PC-9 (cell line): Measurements from ENCODE around the gene IGSF6.

ENCODE experiments used
- EZH2 ChIP-seq: fragments of 200-600 bp; sonication (generic); IDR thresholded peaks from 2 replicates; pipeline ENCODE4 v1.8.0; 2017; ENCODE audit warnings: antibody characterized with exemption, low read depth
- TF ChIP-seq, protein P1 (sequence below): fragments of 200-600 bp; sonication (generic); conservative IDR thresholded peaks from 2 replicates; pipeline ENCODE4 v1.6.1; 2017; ENCODE audit warnings: mixed run types, antibody characterized with exemption, mild to moderate bottlenecking, moderate library complexity

DNA sequence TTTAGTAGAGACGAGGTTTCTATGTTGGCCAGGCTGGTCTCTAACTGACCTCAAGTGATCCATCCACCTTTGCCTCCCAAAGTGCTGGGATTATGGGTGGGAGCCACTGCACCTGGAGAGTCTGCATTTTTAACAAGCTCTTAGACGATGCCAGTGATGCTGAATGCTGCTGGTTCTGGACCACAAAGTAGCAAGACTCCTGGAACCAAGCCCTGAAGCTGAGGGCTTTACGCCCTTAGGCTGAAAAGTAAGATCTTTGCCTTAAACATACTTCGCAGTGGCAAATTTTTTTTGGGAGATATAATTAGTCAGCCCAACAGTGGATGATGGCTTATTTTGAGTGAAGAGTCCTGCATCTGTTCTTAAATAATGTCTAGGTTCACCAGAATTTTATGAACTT lies 39.0 kb downstream of the IGSF6 start:
- TF ChIP-seq, protein P1, sequence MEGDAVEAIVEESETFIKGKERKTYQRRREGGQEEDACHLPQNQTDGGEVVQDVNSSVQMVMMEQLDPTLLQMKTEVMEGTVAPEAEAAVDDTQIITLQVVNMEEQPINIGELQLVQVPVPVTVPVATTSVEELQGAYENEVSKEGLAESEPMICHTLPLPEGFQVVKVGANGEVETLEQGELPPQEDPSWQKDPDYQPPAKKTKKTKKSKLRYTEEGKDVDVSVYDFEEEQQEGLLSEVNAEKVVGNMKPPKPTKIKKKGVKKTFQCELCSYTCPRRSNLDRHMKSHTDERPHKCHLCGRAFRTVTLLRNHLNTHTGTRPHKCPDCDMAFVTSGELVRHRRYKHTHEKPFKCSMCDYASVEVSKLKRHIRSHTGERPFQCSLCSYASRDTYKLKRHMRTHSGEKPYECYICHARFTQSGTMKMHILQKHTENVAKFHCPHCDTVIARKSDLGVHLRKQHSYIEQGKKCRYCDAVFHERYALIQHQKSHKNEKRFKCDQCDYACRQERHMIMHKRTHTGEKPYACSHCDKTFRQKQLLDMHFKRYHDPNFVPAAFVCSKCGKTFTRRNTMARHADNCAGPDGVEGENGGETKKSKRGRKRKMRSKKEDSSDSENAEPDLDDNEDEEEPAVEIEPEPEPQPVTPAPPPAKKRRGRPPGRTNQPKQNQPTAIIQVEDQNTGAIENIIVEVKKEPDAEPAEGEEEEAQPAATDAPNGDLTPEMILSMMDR = no peak
- TF ChIP-seq EZH2 = no peak
